NCI-H748 (cell line): ENCODE measurements around the gene STX16.

Source experiments
- DNase-seq: peaks from one replicate; lab custom pipeline; 2025; ENCODE audit not compliant: unreplicated experiment; lab: John Stamatoyannopoulos, UW

STX16 gene

GRCh38 chr20:58673119-58673518 is 22.0 kb downstream of the STX16 start:
- no peak for DNase-seq

- no peak for DNase-seq
Measured at GRCh38 chr20:58675146-58675584, 24.1 kb downstream of the STX16 start.

GRCh38 chr20:58675641-58676040 is 24.6 kb downstream of the STX16 start:
- DNase-seq: no peak

GRCh38 chr20:58676161-58676560 is 25.1 kb downstream of the STX16 start:
- no peak for DNase-seq

- peak; percentile 49 for DNase-seq
Measured at GRCh38 chr20:58677079-58677604, 26.1 kb downstream of the STX16 start.

- DNase-seq: no peak
Measured at GRCh38 chr20:58677808-58678207, 26.7 kb downstream of the STX16 start.

- no peak for DNase-seq
Measured at GRCh38 chr20:58678806-58679205, 27.7 kb downstream of the STX16 start.

- no peak for DNase-seq
Measured at GRCh38 chr20:58682656-58683531, 31.8 kb downstream of the STX16 start.

GRCh38 chr20:58684291-58684690 is 33.2 kb downstream of the STX16 start:
- DNase-seq: no peak

GRCh38 chr20:58685988-58686387 is 34.9 kb downstream of the STX16 start:
- no peak for DNase-seq

GRCh38 chr20:58688414-58688813 is 37.3 kb downstream of the STX16 start:
- no peak for DNase-seq

GRCh38 chr20:58688840-58689239 is 37.8 kb downstream of the STX16 start:
- DNase-seq: no peak

GRCh38 chr20:58690396-58691135 is 39.5 kb downstream of the STX16 start:
- no peak for DNase-seq

GRCh38 chr20:58691773-58692578 is 40.9 kb downstream of the STX16 start:
- DNase-seq: no peak

- DNase-seq: peak; percentile 26
Measured at GRCh38 chr20:58692579-58693225, 41.6 kb downstream of the STX16 start, which contains the start of gene NPEPL1. Gene NPEPL1, plus strand, starts transcription at chr20:58692800. Its CDS starts 101 bp downstream, at chr20:58692901.

GRCh38 chr20:58693226-58694006 is 42.3 kb downstream of the STX16 start:
- peak; percentile 17 for DNase-seq

- DNase-seq: no peak
Measured at GRCh38 chr20:58694241-58695083, 43.4 kb downstream of the STX16 start.

- no peak for DNase-seq
Measured at GRCh38 chr20:58695084-58695722, 44.1 kb downstream of the STX16 start.
